Measurements from ENCODE around the gene WHRN. TPM values are rescaled to one million over a fixed set of nuclear protein-coding genes. Genes with fewer than 3 reads are reported as not detected.

Gene WHRN
- total and polyA plus RNA-seq, 2 of the 13 experiments (the other 11 are each of a cell fraction or from before 2014, with no cell fraction given) = 2.3 to 5.3 TPM

- no peak for DNase-seq (ENCODE audit: low spot score)
- H3K27ac ChIP-seq (ENCODE audit: extremely low read length, insufficient read depth, low read length) = no peak overlapping the region
- POLR2A ChIA-PET = no interaction called here
- H3K36me3 ChIP-seq (replicated peaks in 1 of 2; ENCODE audit: control insufficient read depth in 1 of 2, insufficient read depth in 2 of 2, low read length in 2 of 2) = no peaks in the 10 kb centered on the region; a peak in 1 of 5 replicates
- H3K4me3 ChIP-seq (replicated peaks in 1 of 3; ENCODE audit: insufficient read depth in 1 of 3, low read depth in 2 of 3, low read length in 3 of 3) = no peak overlapping the region
- TF ChIP-seq ZBTB46 (CRISPR knock-in tag; IDR thresholded peaks at IDR 0.05; ENCODE audit: borderline replicate concordance) = no peak
- no peak for TF ChIP-seq PCBP2 (optimal IDR thresholded peaks at IDR 0.05; ENCODE audit: low read depth, low read length, poor library complexity, severe bottlenecking)
- TF ChIP-seq FLYWCH1 (CRISPR knock-in tag; IDR thresholded peaks at IDR 0.05) = no peak
- no peak for TF ChIP-seq RAD51 (IDR thresholded peaks at IDR 0.05; ENCODE audit: borderline replicate concordance)
- TF ChIP-seq ZNF878 (CRISPR knock-in tag; IDR thresholded peaks at IDR 0.05) = no peak
- no peak for TF ChIP-seq SMAD1 (CRISPR knock-in tag; IDR thresholded peaks at IDR 0.05; ENCODE audit: borderline replicate concordance, low read depth)
- no peak for TF ChIP-seq ZNF460 (CRISPR knock-in tag; IDR thresholded peaks at IDR 0.05; ENCODE audit: borderline replicate concordance)
- intact Hi-C loops (cut with micrococcal nuclease; ENCODE audit: unreplicated experiment) (loop anchor here (5.0 kb wide), 2 partner anchors 97 to 122 kb away; partner anchors contain the start of genes ATP6V1G1 and TMEM268), in situ Hi-C loops (cut with HindIII; ENCODE audit: extremely low pct_ligation_motif_present, low pct_unique_long_range_greater_than_20kb) (loop anchor here (5.0 kb wide), 1 partner anchor 162 kb away; no protein-coding TSS in a partner anchor)
- 87% methylated on average over 12 of the region's 12 CpGs for WGBS (ENCODE audit: low lambda C conversion rate)
- H3K9ac ChIP-seq (ENCODE audit: insufficient read depth, low read depth, low read length) = no peak overlapping the region
- H2AFZ ChIP-seq (ENCODE audit: low read length) = no peak overlapping the region
- no peak for ATAC-seq
- FAIRE-seq = no peak
- no peak overlapping the region for H3K4me2 ChIP-seq (ENCODE audit: low read depth, low read length)
- no peaks in the 10 kb centered on the region for H3K27me3 ChIP-seq (ENCODE audit: control insufficient read depth in 1 of 2, insufficient read depth in 2 of 2, low read length in 2 of 2)
- no peaks in the 10 kb centered on the region for H3K4me1 ChIP-seq (ENCODE audit: insufficient read depth, low read length)
- H3K9me3 ChIP-seq (ENCODE audit: low read length) = no peaks in the 10 kb centered on the region
- H3K79me2 ChIP-seq (ENCODE audit: insufficient read depth, low read length) = no peaks in the 10 kb centered on the region
- CTCF ChIA-PET (ENCODE audit: low intra/inter-chr PET ratio, low total read pairs) = no interaction called here
- BruUV-seq (replicated peaks) = no TSS peak
- no peaks in the 10 kb centered on the region for H4K20me1 ChIP-seq (ENCODE audit: insufficient read depth, low read length)
These were observed 15.3 kb downstream of the WHRN start for GRCh38 chr9:114489928-114490327.

Measured in HepG2 (cell line).